GM18520 (cell line): Measurements from ENCODE around the gene AHRR.
A peak's percentile ranks its signal among the peaks of the same experiment; 100 is the strongest.
"Not testable (repeated sequence)": the region's sequence is repeated elsewhere in the genome, so short reads cannot be mapped to it uniquely, and the experiment has no call there.

Experiments used
- ATAC-seq: cut with Tn5 transposase; IDR thresholded peaks from one replicate; pipeline ENCODE4 v1.9.1; 2021; ENCODE audit not compliant: unreplicated experiment

AHRR gene

GRCh38 chr5:470961-471749, 149.6 kb downstream of the AHRR start:
- ATAC-seq = no peak

GRCh38 chr5:471750-472058, 150.2 kb downstream of the AHRR start:
- no peak for ATAC-seq

- ATAC-seq = peak; percentile 2
These were observed 150.7 kb downstream of the AHRR start for GRCh38 chr5:472076-472655.

GRCh38 chr5:472656-473550, 151.4 kb downstream of the AHRR start:
- ATAC-seq = peak; percentile 73

GRCh38 chr5:473551-474192, 152.2 kb downstream of the AHRR start:
- peak; percentile 17 for ATAC-seq

GRCh38 chr5:474232-474839, 152.8 kb downstream of the AHRR start:
- not testable (repeated sequence) for ATAC-seq

- ATAC-seq = no peak
These were observed 153.5 kb downstream of the AHRR start for GRCh38 chr5:474840-475661.

- no peak for ATAC-seq
These were observed 154.2 kb downstream of the AHRR start for GRCh38 chr5:475704-476101.

- no peak for ATAC-seq
These were observed 154.7 kb downstream of the AHRR start for GRCh38 chr5:476102-476813.

- ATAC-seq = no peak
These were observed 155.3 kb downstream of the AHRR start for GRCh38 chr5:476814-477175.

- ATAC-seq = no peak
These were observed 155.7 kb downstream of the AHRR start for GRCh38 chr5:477247-477646.

GRCh38 chr5:477871-478270, 156.4 kb downstream of the AHRR start:
- ATAC-seq = no peak

GRCh38 chr5:478369-478981, 157.0 kb downstream of the AHRR start:
- no peak for ATAC-seq

- ATAC-seq = no peak
These were observed 157.5 kb downstream of the AHRR start for GRCh38 chr5:478982-479535.

- no peak for ATAC-seq
These were observed 158.2 kb downstream of the AHRR start for GRCh38 chr5:479566-480319.

- no peak for ATAC-seq
These were observed 159.8 kb downstream of the AHRR start for GRCh38 chr5:481347-481746.

GRCh38 chr5:482021-482420, 160.5 kb downstream of the AHRR start:
- ATAC-seq = no peak

- ATAC-seq = no peak
These were observed 161.0 kb downstream of the AHRR start for GRCh38 chr5:482506-482905.
